Cerebellar cortex (tissue), 1 donor: ENCODE results near the gene USP49.
"Not testable (repeated sequence)": the region's sequence is repeated elsewhere in the genome, so short reads cannot be mapped to it uniquely, and the experiment has no call there.

Experiments
- DNase-seq: peaks from one replicate; pipeline ENCODE4 v3.0.0-alpha.2; 2015; ENCODE audit warnings: low spot score

USP49 gene

GRCh38 chr6:41811946-41812345 is 83.2 kb downstream of the USP49 start:
- DNase-seq = not testable (repeated sequence)

DNA sequence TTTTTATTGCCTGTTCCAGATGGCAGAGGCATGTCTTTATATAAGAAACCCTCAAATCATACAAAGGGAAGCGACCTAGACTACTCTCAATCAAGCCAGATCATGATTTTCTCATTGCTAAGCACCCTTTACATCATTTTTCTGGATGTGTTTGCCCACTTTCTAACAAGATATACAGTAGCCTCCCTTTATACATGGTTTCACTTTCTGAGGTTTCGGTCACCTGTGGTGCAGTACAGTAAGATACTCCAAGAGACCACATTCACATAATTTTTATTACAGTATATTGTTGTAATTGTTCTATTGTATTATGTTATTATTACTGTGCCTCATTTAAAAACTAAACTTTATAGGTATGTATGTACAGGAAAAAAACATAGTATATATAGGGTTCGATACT is 84.1 kb downstream of the USP49 start:
- no peak for DNase-seq

GRCh38 chr6:41805830-41806774 is 89.1 kb downstream of the USP49 start:
- DNase-seq = no peak

- DNase-seq = no peak
Measured at GRCh38 chr6:41801380-41801779, 93.8 kb downstream of the USP49 start.

- DNase-seq = no peak
Measured at GRCh38 chr6:41799559-41799911, 95.6 kb downstream of the USP49 start.

DNA sequence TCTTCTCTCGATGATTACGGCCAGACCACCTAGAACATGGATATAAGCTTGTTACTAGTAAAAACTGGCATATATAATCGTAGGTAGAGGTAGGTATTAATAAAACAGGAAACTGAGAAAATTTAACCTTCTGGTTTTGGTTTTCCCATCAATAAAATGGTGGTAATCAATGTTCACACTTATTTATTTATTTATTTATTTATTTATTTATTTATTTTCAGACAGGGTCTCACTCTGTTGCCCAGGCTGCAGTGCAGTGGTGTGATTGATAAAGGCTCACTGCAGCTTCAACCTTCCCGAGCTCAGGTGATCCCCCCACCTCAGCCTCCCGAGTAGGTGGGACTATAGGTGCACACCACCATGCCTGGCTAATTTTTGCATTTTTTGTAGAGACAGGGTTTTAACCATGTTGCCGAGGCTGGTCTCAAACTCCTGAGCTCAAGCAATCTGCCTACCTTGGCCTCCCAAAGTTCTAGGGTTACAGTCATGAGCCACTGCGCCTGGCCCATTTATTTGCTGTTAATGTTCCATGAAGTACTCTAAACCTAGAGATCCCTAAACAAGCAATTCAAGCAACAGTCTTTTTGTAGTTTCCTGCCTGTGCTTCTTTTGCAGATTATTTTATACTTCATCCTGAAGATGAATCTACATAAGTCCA is 96.1 kb downstream of the USP49 start:
- DNase-seq = no peak

DNA sequence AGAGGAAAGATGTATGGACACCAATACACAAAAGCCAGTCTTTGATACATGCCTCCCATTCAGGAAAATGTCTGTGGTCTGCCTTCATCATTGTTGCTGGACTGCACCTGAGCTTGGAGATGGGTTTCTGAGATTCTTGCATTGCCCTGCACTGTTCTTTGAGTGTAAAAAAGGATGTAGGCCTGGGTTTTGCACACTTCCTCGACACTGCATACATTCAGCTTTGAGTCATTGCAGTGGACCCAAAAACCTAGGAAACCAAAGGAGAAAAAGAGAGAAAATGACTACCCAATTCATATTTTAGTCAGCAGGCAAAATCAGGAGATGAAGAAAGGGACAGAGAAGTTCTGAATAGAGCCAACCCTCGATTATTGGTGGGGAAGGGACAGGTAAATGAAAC is 98.7 kb downstream of the USP49 start:
- no peak for DNase-seq

DNA sequence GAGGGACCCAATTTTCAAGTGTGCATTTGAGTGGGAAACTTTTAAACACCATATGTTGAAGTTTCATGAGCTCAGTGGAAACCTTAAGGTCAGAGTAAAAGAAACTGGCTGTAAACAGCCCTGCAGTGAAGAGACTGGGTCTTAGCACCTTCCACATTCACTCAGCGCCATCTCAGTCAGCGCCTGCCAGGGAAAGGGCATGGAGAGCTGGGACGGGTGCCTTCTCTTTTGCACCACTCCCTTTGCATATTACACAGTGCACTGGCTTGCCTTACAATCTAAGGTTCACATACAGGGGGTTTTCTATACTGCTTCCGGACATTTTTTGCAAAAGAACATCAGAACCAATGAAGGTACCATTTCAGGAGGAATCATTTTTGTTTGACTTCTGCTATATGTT is 103.2 kb downstream of the USP49 start:
- DNase-seq = no peak

DNA sequence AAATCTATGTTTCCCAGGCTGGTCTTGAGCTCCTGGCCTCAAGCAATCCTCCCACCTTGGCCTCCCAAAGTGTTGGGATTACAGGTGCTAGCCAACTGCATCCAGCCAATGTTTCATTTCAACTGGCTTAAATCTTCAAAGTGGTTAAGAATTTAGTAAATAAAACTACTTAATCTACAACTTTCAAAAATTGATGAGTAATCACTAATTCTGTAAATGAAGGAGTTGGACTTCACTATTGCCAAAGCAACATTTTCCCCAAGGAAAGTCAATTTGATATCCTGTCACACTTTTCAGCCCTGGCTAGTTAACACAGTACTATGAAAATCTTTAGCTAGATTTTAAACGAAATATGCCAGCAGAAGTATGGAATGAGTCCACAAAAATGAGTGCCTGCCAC is 103.9 kb downstream of the USP49 start:
- no peak for DNase-seq

GRCh38 chr6:41790045-41790444 is 105.1 kb downstream of the USP49 start:
- no peak for DNase-seq

GRCh38 chr6:41789390-41789724 is 105.8 kb downstream of the USP49 start:
- DNase-seq = no peak

DNA sequence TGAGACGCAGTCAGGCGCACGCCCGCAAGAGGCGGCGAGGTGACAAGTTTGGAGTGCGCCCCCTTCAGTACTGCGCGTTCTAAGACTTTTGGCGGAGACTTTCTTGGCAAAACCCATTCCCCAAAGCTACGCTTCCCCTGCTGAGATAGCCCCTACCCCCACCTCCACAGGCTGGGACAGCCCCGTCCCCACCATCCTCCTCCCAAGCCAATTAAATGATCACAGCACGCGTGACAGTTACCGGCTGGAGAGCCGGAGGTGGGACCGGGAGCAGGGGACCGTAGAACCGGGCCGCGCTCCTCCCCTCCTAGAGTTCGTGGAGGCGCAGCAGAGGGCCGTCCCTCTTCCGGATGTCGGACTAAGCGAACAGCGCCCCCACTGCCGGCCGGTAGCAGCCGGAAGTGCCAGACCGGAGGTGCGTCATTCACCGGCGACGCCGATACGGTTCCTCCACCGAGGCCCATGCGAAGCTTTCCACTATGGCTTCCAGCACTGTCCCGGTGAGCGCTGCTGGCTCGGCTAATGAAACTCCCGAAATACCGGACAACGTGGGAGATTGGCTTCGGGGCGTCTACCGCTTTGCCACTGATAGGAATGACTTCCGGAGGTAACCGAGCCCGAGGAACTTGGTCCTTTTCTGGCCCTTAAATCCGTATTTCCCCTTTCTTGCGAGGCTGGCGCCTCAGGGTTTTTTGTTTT is 107.8 kb downstream of the USP49 start, which contains the start of gene TOMM6:
TOMM6 (plus strand) TSS at position 476 of the 699 bp plus-strand sequence; CDS start at position 480, 4 bp downstream.
- DNase-seq = peak; percentile 93

- peak; percentile 79 for DNase-seq
Measured at GRCh38 chr6:41786451-41787218, 108.5 kb downstream of the USP49 start.

- peak; percentile 51 for DNase-seq
Measured at GRCh38 chr6:41785689-41786450, 109.3 kb downstream of the USP49 start.

DNA sequence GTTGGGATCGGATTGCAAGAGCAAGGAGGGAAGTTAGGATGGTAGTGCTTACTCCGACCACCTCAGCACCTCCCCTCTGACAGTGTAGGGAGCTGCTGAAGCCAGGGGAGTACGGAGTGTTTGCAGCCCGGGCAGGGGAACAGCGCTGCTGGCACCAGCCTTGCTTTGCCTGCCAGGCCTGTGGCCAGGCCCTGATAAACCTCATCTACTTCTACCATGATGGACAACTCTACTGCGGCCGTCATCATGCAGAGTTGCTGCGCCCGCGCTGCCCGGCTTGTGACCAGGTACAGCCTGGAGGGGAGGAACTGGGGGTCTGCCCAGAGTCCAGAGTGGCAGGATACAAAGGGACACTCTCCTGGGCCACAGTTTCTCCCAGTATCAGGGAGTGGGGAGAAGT is 109.9 kb downstream of the USP49 start:
- no peak for DNase-seq

DNA sequence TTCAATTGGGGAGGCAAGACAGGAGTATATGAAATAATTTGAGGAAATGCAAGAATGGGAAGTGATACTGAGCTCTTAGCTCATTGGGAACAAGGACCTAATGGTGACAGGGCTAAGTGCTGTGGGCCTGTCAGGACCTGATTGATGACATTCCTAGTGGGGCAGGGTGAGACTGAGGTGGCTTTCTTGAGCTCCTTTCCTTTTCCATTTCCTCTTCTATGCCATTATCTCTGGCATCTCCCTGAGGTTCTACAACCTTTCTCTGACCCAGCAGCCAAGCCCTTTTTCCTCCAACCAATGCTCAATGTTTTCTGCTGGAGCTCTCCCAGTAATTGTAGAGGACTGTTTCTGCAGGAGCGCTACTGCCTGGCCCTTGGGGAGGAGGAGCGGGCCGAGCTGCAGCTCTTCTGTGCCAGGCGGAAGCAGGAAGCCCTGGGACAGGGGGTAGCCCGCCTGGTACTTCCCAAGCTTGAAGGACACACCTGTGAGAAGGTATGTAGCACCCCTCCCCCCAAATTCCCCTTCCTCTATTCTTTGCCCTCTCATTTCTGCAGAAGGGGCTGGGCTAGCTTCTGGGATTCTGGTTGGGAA is 110.5 kb downstream of the USP49 start:
- no peak for DNase-seq

DNA sequence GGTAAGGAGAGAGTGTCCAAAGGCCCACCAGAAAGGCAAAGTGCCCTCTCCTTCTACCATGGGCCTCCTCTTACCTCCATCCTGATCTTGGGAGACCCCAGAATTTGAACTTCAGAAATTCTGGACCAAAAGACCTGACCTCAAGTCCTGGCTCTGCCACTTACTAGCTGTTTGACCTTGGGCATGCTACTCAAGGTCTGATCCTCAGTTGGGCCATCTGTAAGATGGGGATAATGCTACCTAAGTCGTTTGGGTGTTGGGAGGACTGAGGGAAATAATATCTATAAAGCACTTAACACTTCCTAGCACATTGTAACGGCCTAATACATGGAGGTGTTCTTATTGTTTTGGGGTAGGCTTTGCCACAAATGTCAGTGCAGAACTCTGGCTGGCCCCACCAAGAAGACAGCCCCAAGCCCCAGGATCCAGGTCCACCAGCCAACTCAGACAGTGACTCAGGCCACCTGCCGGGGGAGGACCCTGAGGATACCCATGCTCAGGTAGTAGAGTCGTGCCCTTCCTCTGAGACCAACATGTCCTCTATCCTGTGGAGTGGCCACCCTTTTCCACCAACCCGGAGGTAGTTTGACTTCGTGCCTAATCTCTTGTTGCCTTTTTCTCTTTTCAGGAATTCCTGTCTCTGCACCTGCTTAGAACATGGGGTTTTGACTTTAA is 111.9 kb downstream of the USP49 start:
- no peak for DNase-seq

DNA sequence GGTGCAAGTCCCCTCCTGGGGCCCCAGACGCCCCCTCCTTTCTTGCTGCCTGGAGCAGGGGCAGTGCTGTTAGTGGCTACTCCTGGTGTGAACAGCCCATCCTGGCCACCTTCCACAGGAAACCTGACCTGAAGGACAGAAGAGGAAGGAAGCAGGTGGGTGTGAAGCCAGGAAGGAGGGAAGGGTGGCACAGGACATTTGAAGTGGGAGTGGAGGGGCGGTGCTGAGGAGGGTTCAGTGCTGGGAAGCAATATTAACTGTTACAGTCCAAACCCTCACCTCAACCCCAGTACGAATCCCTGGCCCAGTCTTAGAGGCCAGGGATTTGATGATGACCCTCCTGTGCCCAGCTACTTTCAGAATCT is 113.8 kb downstream of the USP49 start:
- no peak for DNase-seq

DNA sequence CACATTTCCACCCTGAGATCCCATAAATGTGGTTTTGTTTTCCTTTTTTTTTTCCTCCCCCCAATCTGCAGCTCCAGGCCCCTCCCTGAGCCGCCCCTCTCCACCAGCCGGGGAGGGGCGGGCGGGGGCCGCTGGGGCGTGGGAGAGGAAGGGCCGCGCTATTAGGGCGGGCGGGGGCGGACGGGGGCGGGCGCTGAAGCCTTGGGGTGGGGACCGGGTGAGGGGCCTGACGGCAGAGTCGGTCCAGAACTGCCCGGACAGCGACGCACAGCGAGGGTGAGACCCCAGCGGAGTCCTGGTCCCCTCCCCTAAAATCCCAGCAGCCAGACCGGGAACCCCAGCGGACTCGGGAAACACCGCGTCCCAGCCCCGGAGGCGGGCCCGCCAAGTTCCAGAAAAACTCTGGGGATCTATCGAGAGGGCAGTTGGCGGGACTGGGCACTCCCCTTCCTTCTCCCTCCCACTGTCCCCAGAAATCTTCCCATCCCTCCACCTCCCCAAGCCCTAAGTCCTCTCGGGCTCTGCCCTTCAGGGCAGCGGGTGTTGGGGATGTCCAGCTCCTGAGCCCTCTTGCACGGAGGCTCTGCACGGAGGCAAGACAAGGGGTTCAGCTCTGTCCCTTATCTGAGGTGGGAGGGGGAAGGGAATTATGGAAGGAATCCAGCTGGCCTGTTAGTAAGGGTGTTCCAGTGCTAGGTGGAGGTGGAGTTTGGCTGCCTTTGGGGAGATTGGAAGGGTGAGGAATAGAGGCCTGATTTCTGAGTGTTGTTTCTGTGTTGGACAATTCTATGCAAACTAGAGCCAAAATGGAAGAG is 114.4 kb downstream of the USP49 start, which contains the start of gene PRICKLE4:
PRICKLE4 (plus strand) TSS at position 232 of the 815 bp plus-strand sequence. CDS start 2,692 bp downstream, outside the sequence.
- peak; percentile 53 for DNase-seq
